Lower leg skin (tissue), 3 donors: ENCODE measurements around the gene SIRT1.
"Not testable (repeated sequence)": the region's sequence is repeated elsewhere in the genome, so short reads cannot be mapped to it uniquely, and the experiment has no call there.

Source experiments
- POLR2A ChIP-seq, 2 donors: fragments of 450-650 bp; IDR thresholded peaks; one replicate each; pipeline ENCODE4 v1.6.1; 2016 to 2017; ENCODE audit warnings: antibody characterized with exemption in 2 of 2, mild to moderate bottlenecking in 1 of 2, moderate library complexity in 1 of 2
- TF ChIP-seq, protein P1 (sequence below), 3 donors: fragments of 450-650 bp; IDR thresholded peaks; one replicate each; pipeline ENCODE4 v1.5.1; 2016; ENCODE audit warnings: antibody characterized with exemption in 3 of 3, mild to moderate bottlenecking in 3 of 3, moderate library complexity in 2 of 3

DNA sequence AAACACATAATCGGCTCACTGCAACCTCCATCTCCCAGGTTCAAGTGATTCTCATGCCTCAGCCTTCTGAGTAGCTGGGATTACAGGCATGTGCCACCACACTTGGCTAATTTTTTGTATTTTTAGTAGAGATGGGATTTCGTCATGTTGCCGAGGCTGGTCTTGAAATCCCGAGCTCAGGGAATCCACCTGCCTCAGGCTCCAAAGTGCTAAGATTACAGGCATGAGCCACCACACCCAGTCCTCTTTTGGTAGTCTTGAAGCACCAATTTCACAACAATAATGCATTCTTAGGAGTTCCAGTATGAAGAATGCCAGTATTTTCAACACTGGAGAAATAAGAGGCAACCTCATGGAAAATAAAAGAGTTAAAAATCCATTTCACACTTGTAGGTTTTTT is 81.6 kb downstream of the SIRT1 start:
- TF ChIP-seq, protein P1, sequence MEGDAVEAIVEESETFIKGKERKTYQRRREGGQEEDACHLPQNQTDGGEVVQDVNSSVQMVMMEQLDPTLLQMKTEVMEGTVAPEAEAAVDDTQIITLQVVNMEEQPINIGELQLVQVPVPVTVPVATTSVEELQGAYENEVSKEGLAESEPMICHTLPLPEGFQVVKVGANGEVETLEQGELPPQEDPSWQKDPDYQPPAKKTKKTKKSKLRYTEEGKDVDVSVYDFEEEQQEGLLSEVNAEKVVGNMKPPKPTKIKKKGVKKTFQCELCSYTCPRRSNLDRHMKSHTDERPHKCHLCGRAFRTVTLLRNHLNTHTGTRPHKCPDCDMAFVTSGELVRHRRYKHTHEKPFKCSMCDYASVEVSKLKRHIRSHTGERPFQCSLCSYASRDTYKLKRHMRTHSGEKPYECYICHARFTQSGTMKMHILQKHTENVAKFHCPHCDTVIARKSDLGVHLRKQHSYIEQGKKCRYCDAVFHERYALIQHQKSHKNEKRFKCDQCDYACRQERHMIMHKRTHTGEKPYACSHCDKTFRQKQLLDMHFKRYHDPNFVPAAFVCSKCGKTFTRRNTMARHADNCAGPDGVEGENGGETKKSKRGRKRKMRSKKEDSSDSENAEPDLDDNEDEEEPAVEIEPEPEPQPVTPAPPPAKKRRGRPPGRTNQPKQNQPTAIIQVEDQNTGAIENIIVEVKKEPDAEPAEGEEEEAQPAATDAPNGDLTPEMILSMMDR (IDR thresholded peaks at IDR 0.05) = not testable (repeated sequence)
- TF ChIP-seq POLR2A (IDR thresholded peaks at IDR 0.05) = not testable (repeated sequence)
